Trophoblast cell (in vitro differentiated cells and primary cell): ENCODE results near the gene BDH1.
"Not testable (repeated sequence)": the region's sequence is repeated elsewhere in the genome, so short reads cannot be mapped to it uniquely, and the experiment has no call there.

Experiments
- DNase-seq, 2 donors: peaks; one replicate each; pipeline ENCODE4 v3.0.0-alpha.2; 2016
- H2AFZ ChIP-seq: 2 replicates; pipeline ENCODE4 v1.6.1; 2013; ENCODE audit warnings: low read length, moderate library complexity, mild to moderate bottlenecking; ENCODE audit not compliant: insufficient read depth, poor library complexity
- H2AK5ac ChIP-seq: 2 replicates; pipeline ENCODE4 v1.6.1; 2013; ENCODE audit warnings: mild to moderate bottlenecking, low read length
- H2BK120ac ChIP-seq: 2 replicates; pipeline ENCODE4 v1.6.1; 2013; ENCODE audit warnings: low read length, mild to moderate bottlenecking, moderate library complexity; ENCODE audit not compliant: insufficient read depth, poor library complexity
- H2BK12ac ChIP-seq: 2 replicates; pipeline ENCODE4 v1.6.1; 2013; ENCODE audit warnings: mild to moderate bottlenecking, low read length, moderate library complexity
- H2BK5ac ChIP-seq: 2 replicates; pipeline ENCODE4 v1.6.1; 2013; ENCODE audit warnings: low read length, low read depth, moderate library complexity, mild to moderate bottlenecking; ENCODE audit not compliant: poor library complexity
- H3K14ac ChIP-seq: 2 replicates; pipeline ENCODE4 v1.6.1; 2013; ENCODE audit warnings: mild to moderate bottlenecking, low read length
- H3K18ac ChIP-seq: 2 replicates; pipeline ENCODE4 v1.6.1; 2013; ENCODE audit warnings: mild to moderate bottlenecking, low read length
- H3K23ac ChIP-seq: 2 replicates; pipeline ENCODE4 v1.6.1; 2013; ENCODE audit warnings: low read length
- H3K27ac ChIP-seq: 2 replicates; pipeline ENCODE4 v1.5.1; 2013; ENCODE audit warnings: low read depth, mild to moderate bottlenecking, inconsistent platforms, low read length, moderate library complexity
- H3K27me3 ChIP-seq: 2 replicates; pipeline ENCODE4 v1.6.1; 2013; ENCODE audit warnings: inconsistent platforms, mild to moderate bottlenecking, low read length, moderate library complexity; ENCODE audit not compliant: insufficient read depth
- H3K36me3 ChIP-seq, 2 experiments: 1 replicate in 1 of 2; 2 replicates in 1 of 2; pipeline ENCODE4 v1.6.1; 2013; ENCODE audit warnings: low read length in 2 of 2, mild to moderate bottlenecking in 2 of 2, moderate library complexity in 1 of 2; ENCODE audit not compliant: insufficient read depth in 2 of 2, control insufficient read depth in 1 of 2
- H3K4ac ChIP-seq: 2 replicates; pipeline ENCODE4 v1.6.1; 2013; ENCODE audit warnings: low read depth, mild to moderate bottlenecking, low read length, moderate library complexity
- H3K4me1 ChIP-seq, 2 experiments: 1 replicate in 1 of 2; 2 replicates in 1 of 2; pipeline ENCODE4 v1.6.1; 2013; ENCODE audit warnings: low read length in 2 of 2, mild to moderate bottlenecking in 2 of 2, moderate library complexity in 1 of 2; ENCODE audit not compliant: insufficient read depth in 2 of 2, control insufficient read depth in 1 of 2
- H3K4me2 ChIP-seq: 2 replicates; pipeline ENCODE4 v1.6.1; 2013; ENCODE audit warnings: inconsistent platforms, mild to moderate bottlenecking, low read length, moderate library complexity
- H3K4me3 ChIP-seq: 2 replicates; pipeline ENCODE4 v1.5.1; 2013; ENCODE audit warnings: mild to moderate bottlenecking, low read depth, low read length, inconsistent platforms
- H3K79me1 ChIP-seq: one replicate; pipeline ENCODE4 v1.6.1; 2013; ENCODE audit warnings: low read length
- H3K79me2 ChIP-seq: 2 replicates; pipeline ENCODE4 v1.6.1; 2013; ENCODE audit warnings: low read length, mild to moderate bottlenecking; ENCODE audit not compliant: control insufficient read depth, insufficient read depth, poor library complexity
- H3K9ac ChIP-seq: 2 replicates; pipeline ENCODE4 v1.6.1; 2013; ENCODE audit warnings: mild to moderate bottlenecking, low read length
- H3K9me3 ChIP-seq: 2 replicates; pipeline ENCODE4 v1.6.1; 2013; ENCODE audit warnings: low read depth, mild to moderate bottlenecking, control low read depth, inconsistent platforms, low read length; ENCODE audit not compliant: insufficient read depth
- H4K12ac ChIP-seq: 2 replicates; pipeline ENCODE4 v1.6.1; 2013; ENCODE audit warnings: low read depth, mild to moderate bottlenecking, low read length, moderate library complexity
- H4K8ac ChIP-seq: 2 replicates; pipeline ENCODE4 v1.6.1; 2013; ENCODE audit warnings: low read depth, mild to moderate bottlenecking, low read length, moderate library complexity
- H4K91ac ChIP-seq: one replicate; pipeline ENCODE4 v1.6.1; 2013; ENCODE audit warnings: low read depth, mild to moderate bottlenecking, low read length, moderate library complexity
- WGBS: extraction: QIAGEN DNeasy Blood & Tissue Kit; methylation state at CpG from one replicate; pipeline ENCODE4 v1.1.7; 2013; ENCODE audit warnings: missing lambda C conversion rate; ENCODE audit not compliant: insufficient read length, insufficient coverage; ENCODE audit errors: extremely low coverage; 5-methylcytosine and 5-hydroxymethylcytosine counted together

BDH1 gene

GRCh38 chr3:197567904-197568681, 12.3 kb upstream of the BDH1 start:
- H3K23ac ChIP-seq = no peak overlapping the region
- H2BK5ac ChIP-seq = no peak overlapping the region
- H4K12ac ChIP-seq = no peak overlapping the region
- no CpG with 5 or more reads among the region's 6 CpGs for WGBS
- no peak overlapping the region for H4K8ac ChIP-seq
- H2BK12ac ChIP-seq = no peak overlapping the region
- H3K18ac ChIP-seq = no peak overlapping the region
- H3K79me1 ChIP-seq = no peaks in the 10 kb centered on the region
- H3K9ac ChIP-seq = no peak overlapping the region
- H2AK5ac ChIP-seq = no peak overlapping the region
- no peak overlapping the region for H3K14ac ChIP-seq
- no peak overlapping the region for H3K27ac ChIP-seq
- H3K4me1 ChIP-seq = no peaks in the 10 kb centered on the region
- H2AFZ ChIP-seq = no peak overlapping the region
- no peak overlapping the region for H3K4ac ChIP-seq
- peaks cover 2% of the 10 kb centered on the region for H3K9me3 ChIP-seq
- no peak overlapping the region for H3K4me3 ChIP-seq
- no peak overlapping the region for H4K91ac ChIP-seq
- peaks cover 0 to 3% of the 10 kb centered on the region in 2 experiments for H3K36me3 ChIP-seq
- H3K27me3 ChIP-seq = no peaks in the 10 kb centered on the region
- no peaks in the 10 kb centered on the region for H3K79me2 ChIP-seq
- H2BK120ac ChIP-seq = no peak overlapping the region
- DNase-seq = no peak
- H3K4me2 ChIP-seq = no peak overlapping the region

- H3K27ac ChIP-seq, H3K14ac ChIP-seq, H3K4me3 ChIP-seq, H3K9me3 ChIP-seq, H3K23ac ChIP-seq, H3K4me2 ChIP-seq, H3K4me1 ChIP-seq, DNase-seq, H4K91ac ChIP-seq, H3K18ac ChIP-seq, H2BK12ac ChIP-seq, H3K27me3 ChIP-seq, H2BK120ac ChIP-seq, H3K36me3 ChIP-seq, H2BK5ac ChIP-seq, H4K8ac ChIP-seq, H4K12ac ChIP-seq, H2AFZ ChIP-seq, H3K9ac ChIP-seq, H3K79me2 ChIP-seq, H3K4ac ChIP-seq, H2AK5ac ChIP-seq, H3K79me1 ChIP-seq: not testable (repeated sequence)
Observed at GRCh38 chr3:197566155-197566554, 10.4 kb upstream of the BDH1 start.

GRCh38 chr3:197564097-197564843, 8.5 kb upstream of the BDH1 start:
- Histone ChIP-seq H3K4me1 (no peaks in the 10 kb centered on the region), H3K14ac (no peak overlapping the region), H4K12ac (no peak overlapping the region), H2AFZ (no peak overlapping the region), H3K23ac (no peak overlapping the region), H3K4me2 (no peak overlapping the region), H4K8ac (no peak overlapping the region), H3K9me3 (peaks cover 2% of the 10 kb centered on the region), H4K91ac (no peak overlapping the region), H3K36me3 (peaks cover 0 to 3% of the 10 kb centered on the region in 2 experiments), H2BK12ac (no peak overlapping the region), H3K18ac (no peak overlapping the region), H3K79me2 (no peaks in the 10 kb centered on the region), H3K4me3 (no peak overlapping the region), H2BK120ac (no peak overlapping the region), H2BK5ac (no peak overlapping the region), H3K9ac (no peak overlapping the region), H3K27me3 (no peaks in the 10 kb centered on the region), H2AK5ac (no peak overlapping the region), H3K79me1 (no peaks in the 10 kb centered on the region), H3K4ac (no peak overlapping the region), H3K27ac (no peak overlapping the region)
- DNase-seq = no peak
- no CpG with 5 or more reads among the region's 1 CpG for WGBS

- H3K4ac ChIP-seq = no peak overlapping the region
- no peak overlapping the region for H2BK12ac ChIP-seq
- no peak overlapping the region for H3K9ac ChIP-seq
- H3K9me3 ChIP-seq = peaks cover 2% of the 10 kb centered on the region
- H3K4me3 ChIP-seq = no peak overlapping the region
- H2BK5ac ChIP-seq = no peak overlapping the region
- H2AFZ ChIP-seq = no peak overlapping the region
- no peak overlapping the region for H4K91ac ChIP-seq
- H2AK5ac ChIP-seq = no peak overlapping the region
- no CpG with 5 or more reads among the region's 6 CpGs for WGBS
- no peaks in the 10 kb centered on the region for H3K79me1 ChIP-seq
- no peak overlapping the region for H4K8ac ChIP-seq
- no peak overlapping the region for H3K27ac ChIP-seq
- no peak overlapping the region for H4K12ac ChIP-seq
- H3K4me2 ChIP-seq = no peak overlapping the region
- H3K4me1 ChIP-seq = no peaks in the 10 kb centered on the region
- H3K18ac ChIP-seq = no peak overlapping the region
- peaks cover 0 to 3% of the 10 kb centered on the region in 2 experiments for H3K36me3 ChIP-seq
- H3K27me3 ChIP-seq = no peaks in the 10 kb centered on the region
- DNase-seq = no peak
- H3K79me2 ChIP-seq = no peaks in the 10 kb centered on the region
- no peak overlapping the region for H3K14ac ChIP-seq
- no peak overlapping the region for H2BK120ac ChIP-seq
- no peak overlapping the region for H3K23ac ChIP-seq
Observed at GRCh38 chr3:197562398-197563251, 6.9 kb upstream of the BDH1 start.
